H1 (cell line): Measurements from ENCODE around the gene TMEM232. TPM values are rescaled to one million over a fixed set of nuclear protein-coding genes. Genes with fewer than 3 reads are reported as not detected.

ENCODE experiments used
- BCL11A ChIP-seq, 2 experiments: IDR thresholded peaks; one replicate each; pipeline ENCODE4 v1.6.1; 2011; ENCODE audit warnings: low read depth in 2 of 2, low read length in 2 of 2, mild to moderate bottlenecking in 2 of 2
- CBX8 ChIP-seq: fragments of 300-800, 300-1000 bp; sonication (generic); IDR thresholded peaks from 2 replicates; pipeline ENCODE4 v1.7.1; 2016; ENCODE audit warnings: low read depth, low read length, borderline replicate concordance
- CHD7 ChIP-seq: fragments of 300-600 bp; sonication (generic); IDR thresholded peaks from 2 replicates; pipeline ENCODE4 v1.7.1; 2012; ENCODE audit warnings: low read length, moderate library complexity, mild to moderate bottlenecking, inconsistent platforms; ENCODE audit not compliant: insufficient replicate concordance
- E2F6 ChIP-seq: IDR thresholded peaks from 2 replicates; pipeline ENCODE4 v1.6.1; 2012; ENCODE audit warnings: inconsistent platforms
- SP1 ChIP-seq: IDR thresholded peaks from 2 replicates; pipeline ENCODE4 v1.6.1; 2011; ENCODE audit warnings: low read depth, low read length
- SRF ChIP-seq: IDR thresholded peaks from 2 replicates; pipeline ENCODE4 v1.6.1; 2011; ENCODE audit warnings: mild to moderate bottlenecking, low read depth, low read length, moderate library complexity
- YY1 ChIP-seq: IDR thresholded peaks from 2 replicates; pipeline ENCODE4 v1.6.1; 2011; ENCODE audit warnings: low read depth, mild to moderate bottlenecking, low read length
- polyA plus RNA-seq, 7 experiments: library from polyadenylated mRNA; depleted of rRNA in 3 of 7; stranded (reverse) in 5 of 7; unstranded in 2 of 7; fragments of >200 nt in 5 of 7; fragments of 200-250 nt in 2 of 7; gene quantifications; 1 replicate in 5 of 7; 2 replicates in 1 of 7; 4 replicates in 1 of 7; pipeline versions ENCODE4 v1.2.1 to v1.2.3, GENCODE V29; 2011 to 2013; ENCODE audit warnings: missing spikeins in 2 of 7, mixed read lengths in 2 of 7
- total RNA-seq: library from RNA; stranded (reverse); fragmentation: NEBNext Ultra II Directional; extraction: Animal tissue kit (Norgen Biotek cat#: 25700); gene quantifications from 2 replicates; pipeline ENCODE4 v1.2.1, GENCODE V29; 2021

TMEM232 gene
- total and polyA plus RNA-seq, 2 of the 8 experiments (the other 6 are each of a cell fraction or from before 2014, with no cell fraction given): 0.38 to 1.3 TPM

GRCh38 chr5:110734101-110734500 lies 7.6 kb upstream of the TMEM232 start (continued):
- TF ChIP-seq CHD7: no peak
- no peak for TF ChIP-seq E2F6
- no peak for TF ChIP-seq CBX8
- TF ChIP-seq SRF: no peak
- no peak for TF ChIP-seq SP1
- no peak for TF ChIP-seq YY1
- TF ChIP-seq BCL11A (IDR thresholded peaks at IDR 0.05; ENCODE audit: low read depth in 2 of 2, low read length in 2 of 2): no peak
